Inferior parietal cortex (tissue), 1 donor: ENCODE results near the gene TRIM26.
"Not testable (repeated sequence)": the region's sequence is repeated elsewhere in the genome, so short reads cannot be mapped to it uniquely, and the experiment has no call there.

Experiments used
- DNase-seq: peaks from one replicate; pipeline ENCODE4 v3.0.0-alpha.2; 2016; ENCODE audit errors: extremely low spot score

Gene TRIM26

GRCh38 chr6:30169658-30170614 is 43.3 kb downstream of the TRIM26 start:
- peak; percentile 62 for DNase-seq

GRCh38 chr6:30168741-30169140 is 44.5 kb downstream of the TRIM26 start:
- no peak for DNase-seq

DNA sequence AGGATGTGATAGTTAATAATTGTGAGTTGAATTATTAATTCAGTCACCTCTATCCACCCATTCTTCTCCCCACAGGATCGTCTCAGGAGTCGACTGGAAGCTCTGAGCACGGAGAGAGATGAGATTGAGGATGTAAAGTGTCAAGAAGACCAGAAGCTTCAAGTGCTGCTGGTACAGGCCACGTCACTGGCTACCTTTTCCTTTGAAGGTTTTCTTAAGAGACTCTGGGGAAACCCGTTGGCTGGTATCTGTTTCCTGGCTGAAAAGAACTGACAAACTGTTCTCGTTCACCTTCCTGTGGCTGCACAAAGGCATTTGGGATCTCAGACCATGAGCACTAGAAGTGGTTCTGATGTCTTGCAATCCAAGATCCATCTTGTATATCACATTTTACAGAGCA is 46.1 kb downstream of the TRIM26 start:
- no peak for DNase-seq

GRCh38 chr6:30165238-30165637 is 48.0 kb downstream of the TRIM26 start:
- not testable (repeated sequence) for DNase-seq

- no peak for DNase-seq
Observed at GRCh38 chr6:30164714-30165113, 48.5 kb downstream of the TRIM26 start.

DNA sequence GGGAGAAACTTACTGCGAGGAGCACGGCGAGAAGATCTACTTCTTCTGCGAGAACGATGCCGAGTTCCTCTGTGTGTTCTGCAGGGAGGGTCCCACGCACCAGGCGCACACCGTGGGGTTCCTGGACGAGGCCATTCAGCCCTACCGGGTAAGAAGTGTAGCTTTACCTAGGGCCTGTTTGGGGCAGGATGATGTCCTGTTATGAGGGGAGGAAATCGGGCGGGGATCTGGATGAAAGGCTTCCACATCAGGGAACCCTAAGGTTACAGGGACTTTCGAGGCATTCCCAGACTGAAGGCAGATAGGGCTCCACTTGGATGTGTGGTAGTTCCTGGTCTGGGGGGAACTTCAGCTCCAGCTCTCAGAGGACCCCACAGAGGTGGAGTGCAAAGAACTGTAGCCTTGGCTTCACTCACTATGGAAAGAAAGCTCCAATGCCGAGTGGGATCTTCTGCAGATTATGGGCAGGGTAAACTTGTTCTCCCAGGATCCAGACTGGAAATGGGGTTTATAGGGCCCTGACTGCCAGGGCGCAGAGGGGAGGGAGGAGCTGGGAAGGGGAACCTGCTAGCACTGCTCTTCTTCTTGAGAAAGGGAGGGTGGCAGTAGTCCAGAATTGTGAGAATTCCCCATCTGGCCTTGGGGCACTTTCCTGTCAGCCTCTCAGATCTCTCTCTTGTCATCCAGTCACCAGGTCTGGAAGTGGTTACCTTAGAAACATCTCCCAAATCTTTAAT is 49.1 kb downstream of the TRIM26 start:
- DNase-seq, result no peak

DNA sequence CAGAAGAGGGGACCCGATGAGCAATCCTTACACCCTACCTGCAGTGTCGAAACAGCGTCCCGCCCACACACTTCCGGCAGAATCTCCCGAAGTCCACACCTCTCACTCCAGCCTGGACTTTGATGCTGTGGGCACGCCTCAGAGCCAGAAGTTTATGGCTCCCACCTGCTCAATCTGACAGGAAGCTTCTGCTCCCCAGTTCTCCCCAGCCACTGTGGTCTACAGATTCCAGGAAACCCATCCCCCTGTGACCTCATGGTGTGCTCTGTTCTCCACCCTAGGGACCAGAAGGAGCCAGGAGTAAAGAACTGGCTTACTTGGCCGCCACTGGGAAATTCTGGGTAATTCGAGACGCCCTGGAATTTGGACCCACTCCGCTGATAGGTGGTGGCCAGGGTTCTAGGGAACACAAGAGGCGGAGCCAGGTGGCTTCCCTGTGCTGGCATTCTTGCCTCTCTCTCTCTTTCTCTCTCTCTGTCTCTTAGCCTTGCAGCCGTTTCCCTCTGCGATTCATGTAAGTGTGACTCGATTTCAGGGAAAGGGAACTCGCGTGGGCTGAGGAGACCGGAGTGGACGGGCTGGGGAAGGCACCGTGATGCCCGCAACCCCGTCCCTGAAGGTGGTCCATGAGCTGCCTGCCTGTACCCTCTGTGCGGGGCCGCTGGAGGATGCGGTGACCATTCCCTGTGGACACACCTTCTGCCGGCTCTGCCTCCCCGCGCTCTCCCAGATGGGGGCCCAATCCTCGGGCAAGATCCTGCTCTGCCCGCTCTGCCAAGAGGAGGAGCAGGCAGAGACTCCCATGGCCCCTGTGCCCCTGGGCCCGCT is 49.9 kb downstream of the TRIM26 start, which contains the start of gene TRIM15:
TRIM15 (plus strand) TSS at position 457 of the 828 bp plus-strand sequence; CDS start at position 596, 139 bp downstream.
- DNase-seq, result no peak

GRCh38 chr6:30162265-30163089 is 50.7 kb downstream of the TRIM26 start:
- no peak for DNase-seq

DNA sequence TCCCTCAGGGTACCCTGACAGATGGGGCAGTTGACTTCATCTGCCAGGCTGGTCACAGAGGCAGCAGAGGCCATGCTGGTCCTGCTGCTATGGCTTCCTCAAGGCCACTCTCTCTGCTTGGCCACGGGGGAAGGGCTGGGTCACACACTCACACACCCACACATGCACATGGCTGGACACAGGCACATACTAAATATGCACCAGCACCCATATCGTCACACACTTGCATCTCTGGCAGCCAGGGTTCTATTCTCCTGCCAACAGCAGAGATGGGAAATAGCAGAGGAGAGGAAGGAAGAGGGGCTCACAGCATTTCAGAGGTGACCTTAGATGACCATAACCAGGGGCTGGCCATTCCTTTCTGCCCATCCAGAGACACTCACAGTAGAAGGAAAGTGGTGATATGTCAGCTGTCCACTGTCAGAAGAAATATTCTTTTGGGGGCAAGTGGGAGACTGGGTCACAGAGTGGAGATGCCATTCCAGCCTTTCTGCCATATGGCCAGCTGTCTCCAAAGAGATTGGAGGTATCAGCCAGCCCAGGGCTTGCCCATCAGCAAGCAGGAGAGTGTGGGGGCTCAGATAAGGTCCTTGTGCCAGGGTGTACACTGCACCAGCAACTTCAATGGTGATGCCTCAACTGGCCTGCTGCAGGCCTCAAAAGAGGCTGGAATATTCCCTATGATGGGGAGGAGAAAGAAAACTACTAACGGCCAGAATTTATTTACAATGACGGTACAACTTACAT is 52.2 kb downstream of the TRIM26 start, which contains the start of gene TRIM10:
TRIM10 (minus strand) TSS at position 427 of the 747 bp plus-strand sequence; CDS start at position 74, 353 bp downstream.
- no peak for DNase-seq

DNA sequence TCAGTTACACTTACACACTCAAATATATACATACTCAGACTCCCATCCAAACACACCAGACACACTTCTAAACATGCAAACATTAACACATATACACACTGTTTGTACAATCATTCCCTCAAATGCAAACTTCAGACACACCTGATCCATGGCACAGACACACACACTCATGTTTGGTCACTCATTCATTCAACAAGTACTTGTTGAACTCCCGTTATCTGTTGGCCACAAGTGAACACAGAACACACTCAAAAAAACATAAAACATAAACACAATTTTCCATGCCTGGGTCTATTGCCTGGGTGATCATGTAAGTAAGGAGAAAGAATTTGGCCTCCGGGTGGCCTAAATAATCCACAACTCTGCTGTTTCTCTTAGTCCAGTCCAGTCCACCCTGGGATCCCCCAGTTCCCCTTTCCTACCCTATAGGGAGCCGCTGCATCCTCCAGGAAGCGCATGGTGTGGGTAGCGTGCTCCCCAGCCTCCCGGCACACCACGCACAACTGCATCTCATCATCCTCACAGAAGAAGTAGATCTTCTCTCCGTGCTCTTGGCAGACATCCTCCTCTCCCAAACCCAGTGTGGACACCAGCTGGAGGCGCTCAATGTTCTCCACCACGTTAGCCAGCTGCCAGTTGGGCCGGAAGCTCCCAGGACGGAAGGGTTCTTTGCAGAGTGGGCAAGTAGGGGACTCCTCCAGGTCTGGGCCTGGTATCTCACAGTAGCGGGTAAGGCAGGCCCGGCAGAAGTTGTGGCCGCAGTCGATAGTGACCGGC is 53.0 kb downstream of the TRIM26 start:
- DNase-seq, result no peak

DNA sequence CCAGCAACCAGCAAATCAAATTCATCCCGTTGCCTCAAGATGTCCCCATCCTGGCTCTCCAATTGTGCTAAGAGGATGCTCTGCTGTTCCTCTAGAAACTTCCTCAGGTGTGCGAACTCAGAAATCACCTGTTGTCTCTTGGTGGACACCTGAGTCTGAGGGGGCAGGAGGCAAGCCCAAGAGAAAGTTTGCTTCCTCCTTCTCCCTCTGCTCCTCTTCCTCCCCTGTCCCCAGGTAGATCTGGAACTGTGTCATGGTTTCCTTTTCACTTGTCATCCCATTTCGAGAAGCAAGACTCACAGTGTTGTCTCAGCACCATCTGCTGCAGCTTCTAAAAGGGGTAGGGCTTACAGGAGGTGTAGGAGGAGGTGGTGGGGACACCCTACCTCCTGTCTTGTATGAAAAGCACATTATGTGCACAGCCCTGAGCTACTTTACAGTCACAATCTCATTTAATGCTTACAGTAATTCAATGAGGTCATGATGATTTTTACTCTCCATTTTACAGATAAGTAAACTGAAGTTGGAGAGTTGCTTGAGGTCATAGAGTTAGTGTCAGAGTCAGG is 54.6 kb downstream of the TRIM26 start:
- peak; percentile 38 for DNase-seq

GRCh38 chr6:30157999-30158398 is 55.2 kb downstream of the TRIM26 start:
- DNase-seq, result no peak

GRCh38 chr6:30157581-30157980 is 55.6 kb downstream of the TRIM26 start:
- DNase-seq, result no peak

- DNase-seq, result no peak
Observed at GRCh38 chr6:30156774-30157173, 56.4 kb downstream of the TRIM26 start.

- DNase-seq, result no peak
Observed at GRCh38 chr6:30156262-30156599, 57.0 kb downstream of the TRIM26 start.

GRCh38 chr6:30155520-30156261 is 57.5 kb downstream of the TRIM26 start:
- DNase-seq, result no peak

- DNase-seq, result no peak
Observed at GRCh38 chr6:30154709-30155519, 58.3 kb downstream of the TRIM26 start.
